Gastrocnemius medialis (tissue), 4 donors: ENCODE measurements around the gene SYCE1.

Experiments
- CTCF ChIP-seq, 5 experiments: fragments of 450-650 bp in 3 of 5; fragments of 200-600 bp in 2 of 5; sonication (generic) in 2 of 5; IDR thresholded peaks in 4 of 5; conservative IDR thresholded peaks in 1 of 5; 1 replicate in 4 of 5; 2 replicates in 1 of 5; pipeline ENCODE4 v1.5.1; 2016 to 2019; ENCODE audit warnings: antibody characterized with exemption in 5 of 5, mild to moderate bottlenecking in 3 of 5, moderate library complexity in 3 of 5
- POLR2A ChIP-seq, 2 donors: fragments of 450-650 bp; IDR thresholded peaks; one replicate each; pipeline ENCODE4 v1.6.1; 2017; ENCODE audit warnings: antibody characterized with exemption in 2 of 2, mild to moderate bottlenecking in 2 of 2, moderate library complexity in 2 of 2

GRCh38 chr10:133528845-133529575 is 36.4 kb downstream of the SYCE1 start:
- TF ChIP-seq CTCF (IDR thresholded peaks at IDR 0.05 in 4 of 5, conservative IDR thresholded peaks at IDR 0.05 in 1 of 5) (no peak), POLR2A (IDR thresholded peaks at IDR 0.05) (no peak)
